ENCODE results near the gene NSMCE3. TPM values are rescaled to one million over a fixed set of nuclear protein-coding genes. Genes with fewer than 3 reads are reported as not detected.
"Not testable (repeated sequence)": the region's sequence is repeated elsewhere in the genome, so short reads cannot be mapped to it uniquely, and the experiment has no call there.

The NSMCE3 gene
- total and polyA plus RNA-seq, 3 experiments from 2014 or later: 8.7 to 35.4 (median 8.8) TPM

GRCh38 chr15:29224235-29224986 lies 45.2 kb downstream of the NSMCE3 start:
- H3K27ac ChIP-seq (ENCODE audit: low read depth, low read length); POLR2A ChIA-PET; CTCF ChIA-PET; H3K36me3 ChIP-seq (ENCODE audit: insufficient read depth, low read length); H3K4me1 Mint-ChIP-seq; H3K4me3 ChIP-seq (ENCODE audit: low read length); H3K36me3 Mint-ChIP-seq; H3K9me3 ChIP-seq (ENCODE audit: low read length); H3K9me3 Mint-ChIP-seq; DNase-seq; H3K4me1 ChIP-seq (ENCODE audit: insufficient read depth, low read length); H3K4me3 Mint-ChIP-seq: not testable (repeated sequence)
- Mint-ChIP-seq H3K27me3 (peaks cover 7 to 47% of the 10 kb centered on the region in 2 donors), H3K27ac (peak overlapping the region in 1 of 8 donors; percentile 43)
- H3K27me3 ChIP-seq (ENCODE audit: insufficient read depth, low read length, poor library complexity, severe bottlenecking): peaks cover 11% of the 10 kb centered on the region

- Mint-ChIP-seq H3K27ac (no peak overlapping the region), H3K36me3 (no peaks in the 10 kb centered on the region), H3K27me3 (peaks cover 8 to 43% of the 10 kb centered on the region in 2 donors), H3K4me3 (no peak overlapping the region), H3K4me1 (no peaks in the 10 kb centered on the region), H3K9me3 (no peaks in the 10 kb centered on the region)
- CTCF ChIA-PET: interaction anchor here (0.6 kb wide), 1 partner anchor 44 kb away, joined by 3 read pairs; no protein-coding TSS in a partner anchor
- Histone ChIP-seq H3K4me1 (ENCODE audit: insufficient read depth, low read length) (no peaks in the 10 kb centered on the region), H3K27ac (ENCODE audit: low read depth, low read length) (no peak overlapping the region), H3K9me3 (ENCODE audit: low read length) (no peaks in the 10 kb centered on the region), H3K27me3 (ENCODE audit: insufficient read depth, low read length, poor library complexity, severe bottlenecking) (peaks cover 11% of the 10 kb centered on the region), H3K4me3 (ENCODE audit: low read length) (no peak overlapping the region), H3K36me3 (ENCODE audit: insufficient read depth, low read length) (no peaks in the 10 kb centered on the region)
- no peak for DNase-seq
- POLR2A ChIA-PET: no interaction called here
Observed at GRCh38 chr15:29223640-29224039, 46.0 kb downstream of the NSMCE3 start.

GRCh38 chr15:29222129-29222853 lies 47.3 kb downstream of the NSMCE3 start:
- Mint-ChIP-seq H3K27me3 (peaks cover 12 to 49% of the 10 kb centered on the region in 2 donors), H3K4me3 (no peak overlapping the region), H3K36me3 (no peaks in the 10 kb centered on the region), H3K4me1 (no peaks in the 10 kb centered on the region), H3K9me3 (peaks cover 0 to 2% (median 0%) of the 10 kb centered on the region in 5 donors), H3K27ac (no peak overlapping the region)
- ChIA-PET POLR2A (no interaction called here), CTCF (no interaction called here)
- no peaks in the 10 kb centered on the region for H3K36me3 ChIP-seq (ENCODE audit: insufficient read depth, low read length)
- H3K4me3 ChIP-seq (ENCODE audit: low read length): no peak overlapping the region
- H3K27ac ChIP-seq (ENCODE audit: low read depth, low read length): no peak overlapping the region
- H3K9me3 ChIP-seq (ENCODE audit: low read length): no peaks in the 10 kb centered on the region
- H3K27me3 ChIP-seq (ENCODE audit: insufficient read depth, low read length, poor library complexity, severe bottlenecking): peaks cover 9% of the 10 kb centered on the region
- no peaks in the 10 kb centered on the region for H3K4me1 ChIP-seq (ENCODE audit: insufficient read depth, low read length)
- no peak for DNase-seq

- no peak overlapping the region for H3K27ac Mint-ChIP-seq
- H3K36me3 Mint-ChIP-seq: no peaks in the 10 kb centered on the region
- H3K4me3 Mint-ChIP-seq: no peak overlapping the region
- H3K27me3 ChIP-seq (ENCODE audit: insufficient read depth, low read length, poor library complexity, severe bottlenecking): no peaks in the 10 kb centered on the region
- H3K4me3 ChIP-seq (ENCODE audit: low read length): no peak overlapping the region
- no peaks in the 10 kb centered on the region for H3K4me1 ChIP-seq (ENCODE audit: insufficient read depth, low read length)
- no peaks in the 10 kb centered on the region for H3K9me3 ChIP-seq (ENCODE audit: low read length)
- peaks cover 11 to 47% of the 10 kb centered on the region in 2 donors for H3K27me3 Mint-ChIP-seq
- no peaks in the 10 kb centered on the region for H3K36me3 ChIP-seq (ENCODE audit: insufficient read depth, low read length)
- POLR2A ChIA-PET: no interaction called here
- H3K27ac ChIP-seq (ENCODE audit: low read depth, low read length): no peak overlapping the region
- no peaks in the 10 kb centered on the region for H3K4me1 Mint-ChIP-seq
- no peak for DNase-seq
- CTCF ChIA-PET: no interaction called here
- H3K9me3 Mint-ChIP-seq: peaks cover 0 to 2% (median 0%) of the 10 kb centered on the region in 5 donors
Observed at GRCh38 chr15:29220852-29221251, 48.8 kb downstream of the NSMCE3 start.

GRCh38 chr15:29216955-29217354 lies 52.7 kb downstream of the NSMCE3 start:
- Mint-ChIP-seq H3K4me1 (no peaks in the 10 kb centered on the region), H3K27ac (no peak overlapping the region), H3K4me3 (no peak overlapping the region), H3K36me3 (no peaks in the 10 kb centered on the region), H3K27me3 (peaks cover 10 to 40% of the 10 kb centered on the region in 2 donors), H3K9me3 (peaks cover 0 to 3% (median 0%) of the 10 kb centered on the region in 5 donors)
- ChIA-PET CTCF (no interaction called here), POLR2A (no interaction called here)
- Histone ChIP-seq H3K27ac (ENCODE audit: low read depth, low read length) (no peak overlapping the region), H3K27me3 (ENCODE audit: insufficient read depth, low read length, poor library complexity, severe bottlenecking) (no peaks in the 10 kb centered on the region), H3K36me3 (ENCODE audit: insufficient read depth, low read length) (no peaks in the 10 kb centered on the region), H3K4me3 (ENCODE audit: low read length) (no peak overlapping the region), H3K9me3 (ENCODE audit: low read length) (no peaks in the 10 kb centered on the region), H3K4me1 (ENCODE audit: insufficient read depth, low read length) (no peaks in the 10 kb centered on the region)
- no peak for DNase-seq

Data from CD8-positive, alpha-beta memory T cell (primary cell).